Nephron (organoid): ENCODE measurements around the gene PGBD2.

ENCODE experiments used
- H3K27ac Mint-ChIP-seq, 3 experiments: 2 replicates each; pipeline ENCODE4 v1.8.0; 2020; ENCODE audit warnings: mixed read lengths in 3 of 3, mild to moderate bottlenecking in 2 of 3, moderate library complexity in 1 of 3
- H3K27me3 Mint-ChIP-seq: 2 replicates; pipeline ENCODE4 v1.8.0; 2021; ENCODE audit warnings: low read depth, mild to moderate bottlenecking, moderate library complexity, mixed read lengths
- H3K36me3 Mint-ChIP-seq: 2 replicates; pipeline ENCODE4 v1.8.0; 2020; ENCODE audit warnings: low read depth, mixed read lengths
- H3K4me1 Mint-ChIP-seq: 2 replicates; pipeline ENCODE4 v1.8.0; 2020; ENCODE audit warnings: mixed read lengths
- H3K4me3 Mint-ChIP-seq, 3 experiments: 2 replicates each; pipeline ENCODE4 v1.8.0; 2020; ENCODE audit warnings: mild to moderate bottlenecking in 3 of 3, mixed read lengths in 3 of 3, moderate library complexity in 2 of 3
- H3K9me3 Mint-ChIP-seq: 2 replicates; pipeline ENCODE4 v1.8.0; 2020; ENCODE audit warnings: mixed read lengths
- TF ChIP-seq, protein P1 (sequence below), 3 experiments: fragments of 200-600 bp; sonication (generic); IDR thresholded peaks; one replicate each; pipeline ENCODE4 v1.5.0; 2021; ENCODE audit warnings: antibody characterized with exemption in 3 of 3; ENCODE audit not compliant: unreplicated experiment in 3 of 3

PGBD2 gene

DNA sequence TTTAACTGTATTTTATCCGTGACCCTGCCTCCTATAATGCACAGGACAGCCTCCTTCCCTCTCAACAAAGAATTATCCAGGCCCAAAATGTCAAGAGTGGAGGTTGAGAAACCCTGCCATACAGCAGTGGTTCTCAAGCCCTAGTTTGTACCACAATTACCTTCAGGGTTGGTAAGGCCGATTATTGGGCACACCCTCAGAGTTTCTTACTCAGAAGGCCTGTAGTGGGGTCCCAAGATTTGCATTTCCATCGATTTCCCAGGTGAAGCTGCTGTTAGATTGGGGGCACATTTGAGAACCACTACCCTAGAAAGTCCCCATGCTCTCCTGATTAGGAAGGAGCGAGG is 400 bp upstream of the PGBD2 start:
- Mint-ChIP-seq H3K36me3 (peaks cover 20% of the 10 kb centered on the region), H3K4me1 (peaks cover 32% of the 10 kb centered on the region), H3K27ac (peak overlapping the region; percentile 95 to 100 (median 97)), H3K4me3 (peak overlapping the region; percentile 86 to 99 (median 87)), H3K27me3 (no peaks in the 10 kb centered on the region), H3K9me3 (no peaks in the 10 kb centered on the region)
- TF ChIP-seq, protein P1, sequence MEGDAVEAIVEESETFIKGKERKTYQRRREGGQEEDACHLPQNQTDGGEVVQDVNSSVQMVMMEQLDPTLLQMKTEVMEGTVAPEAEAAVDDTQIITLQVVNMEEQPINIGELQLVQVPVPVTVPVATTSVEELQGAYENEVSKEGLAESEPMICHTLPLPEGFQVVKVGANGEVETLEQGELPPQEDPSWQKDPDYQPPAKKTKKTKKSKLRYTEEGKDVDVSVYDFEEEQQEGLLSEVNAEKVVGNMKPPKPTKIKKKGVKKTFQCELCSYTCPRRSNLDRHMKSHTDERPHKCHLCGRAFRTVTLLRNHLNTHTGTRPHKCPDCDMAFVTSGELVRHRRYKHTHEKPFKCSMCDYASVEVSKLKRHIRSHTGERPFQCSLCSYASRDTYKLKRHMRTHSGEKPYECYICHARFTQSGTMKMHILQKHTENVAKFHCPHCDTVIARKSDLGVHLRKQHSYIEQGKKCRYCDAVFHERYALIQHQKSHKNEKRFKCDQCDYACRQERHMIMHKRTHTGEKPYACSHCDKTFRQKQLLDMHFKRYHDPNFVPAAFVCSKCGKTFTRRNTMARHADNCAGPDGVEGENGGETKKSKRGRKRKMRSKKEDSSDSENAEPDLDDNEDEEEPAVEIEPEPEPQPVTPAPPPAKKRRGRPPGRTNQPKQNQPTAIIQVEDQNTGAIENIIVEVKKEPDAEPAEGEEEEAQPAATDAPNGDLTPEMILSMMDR (IDR thresholded peaks at IDR 0.05; ENCODE audit: unreplicated experiment in 3 of 3) = no peak

DNA sequence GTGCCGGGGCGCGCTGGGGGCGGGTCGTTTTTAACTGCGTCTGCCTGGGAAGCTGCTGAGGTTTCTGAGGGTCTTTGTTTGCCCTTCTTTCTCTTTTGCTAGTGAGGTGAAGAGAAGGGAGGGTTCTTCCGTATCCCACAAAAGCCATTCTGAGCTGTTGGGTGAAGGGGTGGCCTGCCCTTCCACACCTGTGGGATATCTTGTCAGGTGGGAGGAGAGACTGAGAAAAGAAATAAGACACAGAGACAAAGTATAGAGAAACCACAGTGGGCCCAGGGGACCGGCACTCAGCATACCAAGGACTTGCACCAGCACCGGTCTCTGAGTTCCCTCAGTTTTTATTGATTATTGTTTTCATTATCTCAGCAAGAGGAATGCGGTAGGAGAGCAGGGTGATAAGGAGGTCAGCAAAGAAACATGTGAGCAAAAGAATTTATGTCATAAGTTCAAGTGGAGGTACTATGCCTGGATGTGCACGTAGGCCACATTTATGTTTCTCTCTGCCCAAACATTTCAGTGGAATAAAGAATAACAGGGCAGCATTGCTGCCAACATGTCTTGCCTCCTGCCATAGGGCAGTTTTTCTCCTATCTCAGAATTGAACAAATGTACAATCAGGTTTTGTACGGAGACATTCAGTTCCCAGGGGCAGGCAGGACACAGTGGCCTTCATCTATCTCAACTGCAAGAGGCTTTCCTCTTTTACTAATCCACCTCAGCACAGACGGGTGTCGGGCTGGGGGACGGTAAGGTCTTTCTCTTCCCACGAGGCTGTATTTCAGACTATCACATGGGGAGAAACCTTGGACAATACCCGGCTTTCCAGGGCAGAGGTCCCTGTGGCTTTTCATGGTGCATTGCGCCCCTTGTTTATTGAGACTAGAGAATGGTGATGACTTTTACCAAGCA is 972 bp downstream of the PGBD2 start:
- Mint-ChIP-seq H3K4me1 (peaks cover 32% of the 10 kb centered on the region), H3K9me3 (no peaks in the 10 kb centered on the region), H3K4me3 (peak overlapping the region; percentile 95 to 99 (median 99)), H3K36me3 (peaks cover 25% of the 10 kb centered on the region), H3K27ac (peak overlapping the region; percentile 97 to 100 (median 99)), H3K27me3 (no peaks in the 10 kb centered on the region)
- TF ChIP-seq, protein P1 (IDR thresholded peaks at IDR 0.05; ENCODE audit: unreplicated experiment in 3 of 3) = no peak

DNA sequence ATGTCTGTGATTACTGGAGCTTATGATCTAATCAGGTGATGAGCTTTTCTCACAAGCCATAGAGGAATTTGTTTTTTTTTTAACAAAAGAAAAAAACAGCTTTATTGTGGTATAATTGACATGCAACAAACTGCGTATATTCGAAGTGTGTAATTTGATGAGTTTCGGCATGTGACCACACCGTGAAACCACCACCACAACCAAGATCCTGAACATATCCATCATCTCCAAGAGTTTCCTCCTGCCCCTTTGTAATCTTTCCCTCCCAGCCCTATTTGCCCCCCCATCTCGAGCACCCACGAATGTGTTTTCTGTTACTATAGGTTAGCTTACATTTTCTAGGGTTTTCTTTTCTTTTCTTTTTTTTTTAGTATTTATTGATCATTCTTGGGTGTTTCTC is 4.7 kb downstream of the PGBD2 start:
- peaks cover 32% of the 10 kb centered on the region for H3K4me1 Mint-ChIP-seq

DNA sequence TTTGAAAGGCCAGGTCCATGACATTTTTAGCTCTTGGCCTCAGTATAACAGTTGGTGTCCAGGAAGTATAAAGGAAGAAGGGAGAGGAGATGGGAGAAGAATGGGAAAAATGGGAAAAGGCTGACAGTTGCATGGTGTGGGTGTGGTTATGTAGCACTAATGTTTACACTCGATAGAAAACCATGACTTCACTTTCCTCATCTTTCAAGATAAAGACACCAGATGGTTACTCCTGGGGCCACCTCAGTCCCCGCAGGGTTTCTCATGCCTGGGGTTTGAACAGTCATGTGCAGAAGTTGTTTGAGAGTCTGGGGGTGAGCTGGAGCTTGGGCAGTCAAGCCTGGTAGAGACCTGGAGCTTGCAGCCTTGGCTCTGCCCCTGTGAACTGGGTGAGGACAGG is 7.9 kb downstream of the PGBD2 start:
- Mint-ChIP-seq H3K27ac (no peak overlapping the region), H3K4me3 (no peak overlapping the region), H3K4me1 (peaks cover 9% of the 10 kb centered on the region), H3K36me3 (peaks cover 72% of the 10 kb centered on the region), H3K9me3 (no peaks in the 10 kb centered on the region), H3K27me3 (no peaks in the 10 kb centered on the region)
- TF ChIP-seq, protein P1 (IDR thresholded peaks at IDR 0.05; ENCODE audit: unreplicated experiment in 3 of 3) = no peak

More for the DNA sequence above, 4.7 kb downstream of the PGBD2 start:
- TF ChIP-seq, protein P1 (IDR thresholded peaks at IDR 0.05; ENCODE audit: unreplicated experiment in 3 of 3) = no peak
- Mint-ChIP-seq H3K27me3 (no peaks in the 10 kb centered on the region), H3K36me3 (peaks cover 54% of the 10 kb centered on the region), H3K27ac (no peak overlapping the region), H3K9me3 (no peaks in the 10 kb centered on the region), H3K4me3 (no peak overlapping the region)

DNA sequence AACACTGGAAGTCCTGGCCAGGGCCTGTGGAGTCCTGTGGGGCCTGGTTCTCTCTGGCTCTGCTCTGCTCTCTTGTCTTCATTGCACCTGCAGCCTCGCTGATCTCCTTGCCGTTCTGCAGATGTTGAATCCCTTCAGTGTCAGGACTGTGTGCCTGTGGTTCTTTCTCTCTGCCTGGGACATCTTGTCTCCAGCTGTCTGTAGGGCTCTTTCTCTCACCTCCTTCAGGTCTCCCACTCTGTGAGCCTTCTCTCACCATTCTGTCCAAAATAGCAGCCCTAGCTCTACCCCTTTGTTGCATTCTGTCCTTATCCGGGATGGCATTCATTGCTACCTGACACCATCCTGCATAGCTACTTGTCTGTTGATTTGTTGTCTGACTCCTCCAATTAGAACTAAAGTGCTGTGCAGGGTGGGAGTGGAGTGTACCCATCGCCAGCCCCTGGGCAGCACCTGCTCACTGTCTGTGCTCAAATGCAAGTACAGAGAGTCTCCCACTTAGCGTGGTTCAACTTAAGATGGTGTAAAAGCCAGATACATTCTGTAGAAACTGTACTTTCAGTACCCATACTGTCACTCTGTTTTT is 8.9 kb downstream of the PGBD2 start:
- TF ChIP-seq, protein P1 (IDR thresholded peaks at IDR 0.05; ENCODE audit: unreplicated experiment in 3 of 3) = no peak
- H3K27me3 Mint-ChIP-seq = no peaks in the 10 kb centered on the region
- H3K9me3 Mint-ChIP-seq = no peaks in the 10 kb centered on the region
- no peaks in the 10 kb centered on the region for H3K4me1 Mint-ChIP-seq
- peaks cover 72% of the 10 kb centered on the region for H3K36me3 Mint-ChIP-seq
- H3K4me3 Mint-ChIP-seq = no peak overlapping the region
- H3K27ac Mint-ChIP-seq = no peak overlapping the region
